Superior temporal gyrus (tissue), 1 donor: ENCODE results near the gene CLSTN2.

ENCODE experiments used
- DNase-seq: peaks from one replicate; pipeline ENCODE4 v3.0.0-alpha.2; 2016; ENCODE audit errors: extremely low spot score

Gene CLSTN2

DNA sequence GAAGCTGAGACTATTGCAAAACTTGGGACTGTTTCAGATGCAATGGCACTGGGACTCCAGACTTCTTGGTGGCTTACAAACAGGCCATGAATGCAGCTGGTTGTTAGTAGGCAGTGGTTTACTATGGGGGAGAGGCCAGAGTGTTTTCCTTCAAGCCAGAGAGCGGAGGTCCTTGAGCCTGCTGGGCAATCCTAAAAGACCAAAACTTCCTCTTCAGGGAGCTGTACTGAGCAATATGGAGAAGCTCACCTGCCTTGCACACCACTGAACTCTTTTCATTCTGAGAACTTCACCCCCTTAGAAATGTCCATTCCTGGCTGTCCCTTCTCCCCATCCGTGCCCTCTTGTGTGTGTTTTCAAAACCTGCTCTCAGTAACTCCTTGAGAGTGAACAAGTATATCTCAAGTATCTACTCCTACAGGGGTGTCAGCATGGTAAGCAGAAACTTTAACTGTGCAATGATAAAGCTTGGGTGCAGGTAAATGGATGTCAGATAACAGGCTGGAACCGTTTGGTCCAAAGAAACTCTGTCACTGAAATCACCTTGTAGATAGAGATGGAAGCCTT is 213.9 kb downstream of the CLSTN2 start:
- DNase-seq = no peak

DNA sequence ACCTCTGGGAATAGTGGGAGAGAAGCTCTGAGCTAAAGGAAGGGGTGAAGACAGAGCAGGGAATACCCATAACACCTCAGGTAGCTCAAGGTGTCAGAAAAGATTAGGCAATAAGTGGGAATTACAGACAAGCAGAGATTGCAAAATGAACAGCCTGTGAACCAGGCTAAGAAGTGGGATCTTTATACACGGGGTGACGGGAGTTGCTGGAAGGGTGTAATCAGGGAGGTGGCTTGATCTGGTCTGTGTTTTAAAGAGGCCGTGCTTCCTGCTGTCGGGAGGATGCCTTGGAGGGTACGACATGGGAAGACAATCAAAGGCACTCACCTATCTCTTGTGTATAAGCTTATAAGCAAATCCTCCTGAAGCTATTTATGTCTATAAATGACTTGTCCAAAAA is 216.3 kb downstream of the CLSTN2 start:
- no peak for DNase-seq

DNA sequence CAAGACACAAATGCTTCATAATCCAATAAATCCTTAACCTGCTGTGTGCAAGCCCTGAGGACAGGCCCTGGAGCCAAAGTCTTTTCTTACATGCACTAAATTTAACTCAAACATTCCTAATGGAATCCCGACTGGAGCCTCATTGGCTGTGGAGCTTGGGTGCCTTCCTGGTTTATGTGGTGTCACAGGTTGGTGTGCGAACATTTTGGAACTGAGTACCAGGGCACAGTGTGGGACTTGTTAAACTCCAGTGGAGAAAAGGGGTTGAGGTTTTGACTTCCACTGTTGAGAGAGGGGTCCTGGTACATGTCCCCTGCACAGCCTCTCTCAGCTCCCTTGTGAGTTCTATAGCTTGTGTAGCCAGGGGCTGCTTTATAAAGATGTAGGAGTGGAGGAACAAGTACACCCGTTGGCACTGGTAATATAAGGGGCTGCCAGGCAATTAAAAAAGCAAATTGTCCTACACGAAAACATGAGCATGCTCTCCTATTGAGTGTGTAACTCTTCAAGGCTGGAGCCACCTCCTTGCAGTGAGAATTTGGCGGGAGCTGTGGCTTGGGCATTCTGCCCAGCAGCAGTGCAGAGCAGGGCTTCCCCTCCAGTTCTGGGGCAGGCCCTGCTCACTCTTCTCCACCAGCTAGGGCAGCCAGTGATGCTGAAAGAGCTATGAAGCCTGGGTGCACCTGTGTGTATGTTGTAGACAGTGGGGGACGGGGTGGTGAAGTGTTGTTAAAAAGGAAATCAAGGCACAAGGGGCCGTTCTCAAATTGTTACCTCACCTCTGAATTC is 218.1 kb downstream of the CLSTN2 start:
- DNase-seq = no peak

DNA sequence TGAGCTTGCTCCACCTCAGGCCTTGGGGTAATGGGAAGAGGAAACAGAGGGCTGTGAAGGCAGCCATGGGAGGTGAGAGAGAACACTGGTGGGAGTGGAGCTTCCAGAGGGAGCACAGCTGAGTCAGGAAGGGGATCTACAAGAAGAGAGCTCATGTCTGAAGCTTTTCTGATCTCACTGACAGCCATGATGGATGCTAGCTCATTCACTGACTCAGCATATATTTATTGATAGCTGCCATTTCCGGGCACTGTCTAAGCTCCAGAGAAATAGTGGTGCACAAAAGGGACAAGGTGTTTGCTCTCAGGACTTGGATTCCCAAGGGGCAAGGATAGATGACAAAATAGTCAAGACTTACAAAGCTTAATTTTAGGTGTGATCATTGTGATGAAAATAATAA is 218.8 kb downstream of the CLSTN2 start:
- DNase-seq = no peak

DNA sequence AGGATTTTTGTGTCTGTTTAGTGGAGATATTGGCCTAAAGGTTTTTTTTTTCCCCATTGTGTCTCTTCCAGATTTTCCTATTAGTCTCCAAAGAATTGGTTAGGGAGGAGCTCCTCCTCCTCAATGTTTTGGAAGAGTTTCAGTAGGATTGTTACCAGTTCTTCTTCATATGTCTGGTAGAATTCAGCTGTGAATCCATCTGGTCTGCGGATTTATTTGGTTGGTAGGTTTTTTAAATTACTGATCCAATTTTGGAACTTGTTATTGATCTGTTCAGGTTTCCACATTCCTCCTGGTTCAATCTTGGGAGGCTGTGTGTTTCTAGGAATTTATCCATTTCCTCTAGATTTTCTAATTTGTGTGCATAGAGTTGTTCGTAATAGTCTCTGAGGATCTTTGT is 222.2 kb downstream of the CLSTN2 start:
- no peak for DNase-seq

DNA sequence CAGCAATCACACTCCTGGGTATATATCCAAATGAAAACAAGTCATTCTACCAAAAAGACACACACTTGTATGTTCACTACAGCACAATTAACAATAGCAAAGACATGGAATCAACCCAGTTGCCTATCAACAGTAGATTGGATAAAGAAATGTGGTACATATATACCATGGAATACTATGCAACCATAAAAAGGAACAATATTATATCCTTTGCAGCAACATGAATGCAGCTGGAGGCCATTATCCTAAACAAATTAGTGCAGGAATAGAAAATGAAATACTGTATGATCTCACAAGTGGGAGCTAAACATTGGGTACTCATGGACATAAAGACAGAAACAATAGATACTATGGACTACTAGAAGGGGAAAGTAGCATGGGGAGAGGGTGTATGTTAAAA is 224.7 kb downstream of the CLSTN2 start:
- no peak for DNase-seq

DNA sequence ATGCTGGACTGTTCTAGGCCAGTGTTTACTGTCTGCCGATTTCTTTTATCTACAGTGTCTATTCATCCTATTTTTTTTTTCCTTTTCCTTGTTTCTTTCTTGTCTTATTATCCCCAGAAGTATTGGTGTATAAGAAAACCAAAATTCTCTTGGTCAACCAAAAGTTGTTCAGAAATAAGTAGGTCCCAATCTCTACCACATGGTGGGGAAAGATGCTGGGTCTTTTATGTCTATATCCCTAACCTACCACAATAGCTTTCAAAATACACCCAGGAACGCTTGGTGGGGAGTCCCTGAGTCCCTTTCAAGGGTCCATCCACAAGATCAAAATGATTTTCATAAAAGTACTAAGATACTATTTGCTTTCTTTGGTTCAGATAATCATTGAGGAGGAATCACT is 225.6 kb downstream of the CLSTN2 start:
- no peak for DNase-seq

DNA sequence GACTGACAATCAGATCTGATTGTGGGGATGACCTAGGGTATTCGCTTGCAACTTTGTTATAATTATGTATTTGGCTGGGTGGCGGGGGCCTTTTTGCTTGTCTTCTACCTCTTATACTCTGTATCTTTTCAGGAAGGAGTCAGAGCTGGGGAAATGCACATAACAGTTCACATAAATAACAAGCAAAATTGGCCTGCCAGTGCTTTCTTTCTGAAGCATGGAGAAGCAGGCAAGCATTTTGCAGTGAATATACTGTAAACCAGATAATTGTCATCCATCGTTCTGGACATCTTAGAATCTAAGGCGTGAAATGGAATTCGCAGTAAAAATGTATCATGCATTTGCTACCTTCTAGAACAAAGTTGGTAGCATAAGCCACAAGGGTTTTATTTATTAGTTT is 227.6 kb downstream of the CLSTN2 start:
- DNase-seq = no peak

DNA sequence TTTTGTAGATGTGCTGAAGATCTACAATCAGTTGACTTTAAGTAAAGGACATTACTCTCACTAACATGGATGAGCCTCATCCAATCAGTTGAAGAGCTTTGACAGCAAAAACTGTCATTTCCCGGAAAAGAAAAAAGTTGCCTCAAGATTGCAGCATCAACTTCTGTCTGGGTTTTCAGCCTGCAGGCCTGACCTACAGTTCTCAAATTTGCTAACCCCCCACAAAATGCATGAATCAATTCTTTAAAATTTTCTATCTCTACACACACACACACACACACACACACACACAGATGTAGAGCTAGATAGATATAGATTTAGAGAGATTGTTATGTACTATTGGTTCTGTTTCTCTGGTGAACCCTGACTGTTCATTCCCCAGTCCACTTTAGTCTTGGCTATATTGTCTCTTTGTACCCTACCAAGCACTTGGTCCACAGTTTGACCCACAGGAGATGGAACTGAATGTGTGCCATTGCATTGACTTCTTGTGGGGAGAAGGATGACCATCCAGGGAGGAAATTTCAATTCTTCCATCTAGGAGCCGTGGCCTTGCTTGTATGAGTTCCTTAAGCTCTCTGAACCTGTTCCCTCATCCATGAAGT is 228.3 kb downstream of the CLSTN2 start:
- DNase-seq = no peak

DNA sequence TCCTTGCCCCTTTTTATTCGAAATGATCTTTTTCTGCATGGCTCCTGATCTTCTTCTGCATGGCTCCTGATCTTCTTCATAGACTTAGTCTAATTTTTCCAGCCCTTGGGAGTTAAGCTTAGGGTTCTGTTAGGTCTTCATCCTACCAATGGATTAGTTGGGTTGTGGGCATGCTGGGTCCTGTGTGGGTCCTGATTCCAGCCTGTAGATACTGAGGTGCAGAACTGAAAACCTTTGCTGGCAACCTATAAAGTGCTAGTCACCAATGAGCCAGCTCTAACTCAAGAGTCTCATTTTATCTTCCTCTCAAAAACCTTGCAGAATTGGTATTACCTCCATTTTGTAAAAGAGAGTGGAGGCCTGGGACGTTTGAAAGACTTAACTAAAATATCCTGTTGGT is 229.2 kb downstream of the CLSTN2 start:
- no peak for DNase-seq

DNA sequence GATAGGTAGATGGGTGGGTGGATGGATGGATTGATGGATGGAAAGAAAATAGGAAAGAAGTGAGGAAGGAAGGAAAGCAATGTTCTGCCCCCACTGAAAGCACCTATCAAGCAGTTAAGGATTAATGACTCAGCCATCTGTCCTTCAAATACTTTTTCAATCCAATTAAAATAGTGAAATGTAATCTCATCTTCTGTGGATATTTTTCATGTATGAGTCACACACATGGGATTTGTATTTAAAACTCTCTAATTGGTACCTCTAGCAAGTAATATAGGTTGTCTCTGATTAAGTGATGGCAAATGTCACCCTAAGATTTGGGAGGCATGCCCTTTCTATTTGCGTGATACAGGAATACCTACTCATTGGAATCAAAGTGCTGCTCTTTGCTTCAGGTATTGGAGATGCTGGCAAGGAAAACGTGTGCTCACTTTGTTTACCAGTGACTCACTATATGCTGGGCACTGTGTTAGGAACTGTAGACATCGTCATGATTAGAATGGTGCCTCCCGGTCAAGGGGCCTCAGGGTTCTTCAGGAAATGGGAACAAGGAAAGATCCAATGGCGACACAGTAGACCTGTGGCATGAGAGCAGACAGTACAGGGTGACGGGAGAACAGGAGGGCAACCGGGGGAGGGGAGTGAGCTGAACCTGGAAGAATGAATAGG is 230.1 kb downstream of the CLSTN2 start:
- no peak for DNase-seq

DNA sequence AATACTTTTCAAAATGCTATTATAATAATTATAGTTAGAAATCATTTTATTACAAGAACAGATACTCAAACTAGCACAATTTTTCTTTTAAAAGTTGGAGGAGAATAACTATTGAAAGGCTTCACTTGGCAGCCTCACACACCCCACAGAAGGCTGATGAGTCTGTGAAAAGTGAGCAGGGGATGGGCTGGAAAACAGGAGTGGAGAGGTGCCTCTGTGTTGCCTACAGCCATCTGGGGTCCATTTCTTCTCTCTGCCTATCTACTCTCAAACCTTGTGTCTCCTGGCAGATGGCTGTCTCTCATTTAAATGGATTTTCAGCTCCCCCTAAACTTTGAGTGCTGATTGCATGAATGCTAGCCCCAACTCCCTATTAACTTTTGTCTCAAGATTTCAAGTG is 230.8 kb downstream of the CLSTN2 start:
- DNase-seq = no peak

DNA sequence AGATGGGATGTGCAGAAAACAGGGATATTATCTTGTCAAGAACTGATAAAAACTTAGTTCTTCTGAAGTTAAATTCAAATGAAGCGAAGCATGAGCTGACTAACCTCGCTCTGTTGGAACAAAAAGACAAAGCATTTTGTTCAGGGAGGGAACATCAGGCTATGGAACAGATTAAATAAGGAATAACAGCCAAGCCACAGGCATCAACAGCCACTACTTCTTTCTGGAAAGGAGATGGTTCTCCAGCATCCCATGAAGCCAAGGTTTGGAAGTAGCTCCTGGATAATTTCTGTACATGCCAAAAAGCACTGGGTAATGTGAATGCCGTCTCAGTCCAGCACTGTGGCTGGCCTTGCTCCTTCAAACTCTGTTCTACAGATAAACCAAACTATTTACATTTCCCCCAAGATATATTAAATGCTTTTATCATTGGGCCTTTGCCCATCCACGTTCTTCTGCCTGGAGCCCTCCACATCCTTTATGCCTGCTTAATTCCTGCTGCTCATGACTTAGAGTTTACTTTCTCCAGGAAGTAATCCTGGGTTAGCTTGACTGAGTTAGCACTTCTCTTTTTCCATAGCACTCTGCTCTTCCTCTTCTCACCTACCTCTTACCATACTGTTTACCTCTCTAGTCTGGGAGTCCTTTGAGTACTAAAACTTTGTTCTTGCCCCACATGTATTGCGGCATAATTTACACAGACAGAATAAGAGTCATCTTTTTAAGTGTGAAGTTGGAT is 232.0 kb downstream of the CLSTN2 start:
- DNase-seq = no peak

DNA sequence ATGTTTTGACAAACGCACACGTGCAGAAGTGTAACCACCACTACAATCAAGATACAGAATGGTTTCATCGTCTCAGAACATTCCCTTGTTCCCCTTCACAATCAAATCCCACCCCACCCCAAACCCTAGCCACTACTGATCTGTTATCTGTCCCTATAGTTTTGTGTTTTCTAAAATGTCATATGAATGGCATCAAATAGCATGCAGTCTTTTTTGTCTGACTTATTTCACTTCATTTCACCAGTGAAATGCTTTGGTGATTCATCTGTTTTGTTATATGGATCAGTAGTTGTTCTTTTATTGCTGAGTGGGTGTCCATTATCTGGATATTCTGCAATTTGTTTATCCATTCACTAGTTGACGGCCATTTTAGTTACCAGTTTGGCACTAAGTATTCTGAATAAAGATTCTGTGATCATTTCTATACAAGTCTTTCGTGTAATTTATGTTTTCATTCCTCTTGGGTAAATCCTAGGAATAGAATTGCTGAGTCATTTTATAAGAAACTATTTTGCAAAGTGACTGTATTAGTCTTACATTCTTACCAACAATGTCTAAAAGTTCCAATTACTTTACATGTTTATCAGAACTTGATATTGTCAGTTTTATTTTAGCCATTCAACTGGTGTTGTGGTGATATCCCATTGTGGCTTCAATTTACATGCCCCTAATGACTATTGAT is 232.8 kb downstream of the CLSTN2 start:
- no peak for DNase-seq

DNA sequence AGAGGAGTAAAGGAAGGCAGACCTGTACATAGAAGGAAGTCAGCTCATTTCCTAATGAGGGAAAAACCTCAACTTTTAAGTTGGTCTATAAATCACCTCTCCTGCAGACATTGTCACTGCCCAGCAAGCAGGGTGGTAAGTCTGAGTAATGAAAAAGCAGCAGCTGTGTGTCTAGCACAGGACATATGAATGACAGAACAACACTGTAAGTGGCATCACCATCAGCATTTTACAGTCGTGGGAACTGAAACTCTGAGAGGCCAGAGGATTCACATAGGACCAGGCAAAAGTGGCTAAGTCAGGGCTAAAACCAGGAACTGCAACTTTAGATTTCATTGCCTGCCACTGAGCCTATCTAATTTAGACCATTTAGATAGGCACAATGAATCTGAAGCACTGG is 235.6 kb downstream of the CLSTN2 start:
- DNase-seq = no peak

DNA sequence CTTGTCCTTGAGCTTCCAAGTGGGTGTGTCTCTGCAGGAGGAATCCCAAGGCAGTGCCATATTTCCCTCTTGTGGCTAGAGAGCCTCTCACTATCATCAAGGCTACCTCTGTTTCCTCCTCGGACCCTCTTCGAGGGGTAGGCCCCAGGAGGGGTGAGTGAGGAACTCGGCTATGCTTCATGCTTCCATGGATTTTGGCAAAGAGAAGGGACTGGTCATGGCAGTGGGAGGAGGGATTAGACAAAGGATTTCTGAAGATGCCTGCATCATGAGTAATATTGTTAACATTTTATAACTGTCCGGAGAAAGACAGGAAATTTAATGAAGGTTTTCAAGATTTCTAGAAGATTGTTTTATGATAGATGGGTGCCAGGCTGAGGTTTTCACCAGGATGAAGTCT is 241.5 kb downstream of the CLSTN2 start:
- no peak for DNase-seq

DNA sequence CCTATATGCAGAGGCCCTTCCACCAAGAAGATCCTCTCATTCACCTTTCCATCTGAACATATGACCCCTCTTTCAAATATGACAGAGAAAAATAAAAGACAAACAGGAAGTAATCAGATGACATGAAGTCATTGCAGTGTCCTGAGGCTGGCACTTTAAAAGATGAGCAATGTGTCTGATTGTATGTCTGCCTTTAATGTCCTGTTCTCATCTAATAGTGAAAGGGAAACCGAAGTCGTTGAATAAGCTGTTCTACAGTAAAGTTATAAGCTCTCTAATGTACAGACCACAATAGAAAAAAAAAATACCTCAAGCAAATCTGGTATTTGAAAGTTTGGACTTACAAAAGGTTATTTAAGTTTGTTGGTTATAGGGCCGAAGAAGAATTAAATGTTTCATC is 243.0 kb downstream of the CLSTN2 start:
- no peak for DNase-seq

DNA sequence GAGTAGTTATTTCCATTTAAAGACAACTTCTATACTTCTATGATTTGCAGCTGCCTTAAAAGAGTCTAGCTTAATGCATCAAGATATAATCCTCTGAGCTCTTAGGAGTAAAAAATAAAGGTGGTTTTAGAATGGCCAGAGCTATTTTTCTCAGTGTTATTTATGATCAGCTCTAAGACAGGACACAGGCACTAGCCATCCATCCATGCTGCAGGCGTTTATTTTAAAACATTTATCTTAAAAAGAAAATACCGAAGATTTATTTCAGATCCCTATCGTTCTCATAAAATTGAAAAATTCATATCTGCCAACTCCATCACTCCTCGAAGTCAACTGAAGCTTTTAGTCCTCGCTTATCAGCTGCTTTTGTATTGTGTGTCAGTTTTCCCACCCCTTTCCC is 243.5 kb downstream of the CLSTN2 start:
- DNase-seq = no peak

DNA sequence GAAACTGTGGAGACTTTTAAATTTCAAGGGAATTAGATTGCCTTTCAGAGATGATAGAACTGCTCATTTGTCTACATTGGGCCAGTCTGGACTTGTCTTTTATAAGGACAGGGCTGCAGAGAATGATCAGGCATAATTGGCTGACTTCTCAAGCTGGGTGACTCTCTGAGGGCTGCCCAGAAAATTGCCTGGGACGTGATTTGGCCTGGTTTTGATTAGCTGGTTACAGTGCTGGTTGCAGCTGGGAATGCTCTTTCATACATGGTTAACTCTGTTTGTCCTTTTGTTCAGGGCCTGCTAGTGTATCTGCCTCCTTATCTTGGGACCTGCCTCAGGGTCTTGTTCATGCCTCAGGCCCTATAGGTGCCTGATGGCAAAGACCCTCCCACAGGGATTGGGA is 245.6 kb downstream of the CLSTN2 start:
- DNase-seq = no peak

DNA sequence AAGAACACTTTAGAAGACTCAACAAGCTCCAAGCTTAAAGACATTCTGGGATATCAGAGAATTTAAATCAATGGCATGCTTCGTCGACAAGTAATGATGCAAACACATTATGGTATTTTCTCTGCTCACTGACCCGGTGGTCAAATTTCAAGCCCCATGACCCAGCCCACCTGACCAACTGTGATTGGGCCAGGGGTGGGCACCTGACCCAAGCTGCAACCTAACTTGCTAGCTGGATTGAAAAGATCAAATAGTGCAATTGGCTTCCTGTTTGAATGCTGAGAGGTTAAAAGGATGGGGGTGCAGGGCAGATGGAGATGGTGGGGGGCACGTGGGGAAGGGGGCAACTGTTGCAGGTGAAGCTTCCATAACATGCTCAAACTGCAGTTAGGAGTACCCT is 250.4 kb downstream of the CLSTN2 start:
- DNase-seq = no peak

DNA sequence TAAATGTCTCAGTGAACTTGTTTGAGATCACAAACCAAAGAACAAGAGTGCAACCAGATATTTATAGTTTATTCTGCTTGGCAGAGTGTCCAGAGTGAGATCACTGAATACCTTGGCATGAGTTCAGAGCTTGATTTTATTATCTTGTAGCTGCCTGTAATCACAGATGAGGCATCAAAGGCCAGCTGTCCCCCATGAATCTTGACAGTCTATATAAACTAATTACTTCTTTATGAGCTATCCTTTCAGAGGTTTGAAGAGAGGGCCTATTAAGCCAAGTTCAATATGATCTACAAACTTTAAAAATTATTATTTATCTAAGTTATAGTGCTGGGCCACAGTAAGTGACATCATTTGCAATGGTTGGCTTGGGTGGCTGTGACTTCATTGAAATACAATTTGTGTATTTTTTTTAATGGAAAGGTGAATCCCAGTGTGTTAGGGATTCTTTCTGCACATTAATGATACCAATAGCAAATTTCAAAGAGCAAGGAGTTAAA is 251.5 kb downstream of the CLSTN2 start:
- peak; percentile 74 for DNase-seq
